ENCODE data around the gene FHL3.

Gene FHL3

DNA sequence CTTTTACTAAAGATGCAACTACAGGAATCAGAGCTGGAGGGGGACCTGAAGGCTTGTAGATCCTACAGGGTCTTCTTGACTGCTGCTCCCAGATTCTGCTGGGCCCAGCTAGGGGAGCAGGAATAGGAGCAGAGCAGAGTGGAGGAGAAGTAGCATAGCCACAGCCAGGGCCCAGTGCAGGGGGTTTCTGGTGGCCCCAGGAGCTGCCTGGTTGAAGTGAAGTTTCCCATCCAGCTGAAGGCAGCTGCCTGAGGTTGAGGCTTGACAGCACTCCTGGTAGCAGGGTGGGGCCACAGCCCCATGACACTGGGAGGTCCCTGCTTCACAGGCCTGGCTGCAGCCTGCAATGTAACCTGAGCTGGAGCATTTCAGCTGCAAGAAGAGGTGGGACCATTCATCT, 56.5 kb downstream of the FHL3 start:
- no peak overlapping the region for H3K27ac Mint-ChIP-seq

DNA sequence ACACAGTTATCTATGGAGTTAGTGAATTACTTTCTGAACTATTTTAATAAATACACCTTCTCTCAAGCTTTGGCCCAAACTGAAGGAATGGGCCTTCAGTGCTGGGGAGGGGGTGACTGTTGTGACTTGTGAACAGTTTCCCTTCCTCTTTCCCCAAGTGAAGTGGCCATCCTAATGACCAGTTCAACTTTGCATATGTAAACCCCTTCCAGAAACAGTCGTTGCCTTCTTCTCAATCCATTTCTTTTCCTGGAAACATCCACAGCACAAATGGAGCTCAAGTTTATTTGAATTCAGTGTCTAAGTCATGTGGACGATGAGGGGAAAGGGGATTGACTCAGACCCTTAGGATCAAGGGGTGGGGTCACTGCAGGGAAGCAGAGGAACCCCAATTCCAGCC, 57.1 kb downstream of the FHL3 start:
- Mint-ChIP-seq H3K27me3 (no peaks in the 10 kb centered on the region), H3K9me3 (no peaks in the 10 kb centered on the region), H3K4me1 (peaks cover 12% of the 10 kb centered on the region), H3K27ac (peak overlapping the region; percentile 4), H3K36me3 (peaks cover under 1% of the 10 kb centered on the region), H3K4me3 (no peak overlapping the region)

More for the DNA sequence above, 56.5 kb downstream of the FHL3 start:
- Mint-ChIP-seq H3K4me3 (no peak overlapping the region), H3K4me1 (peaks cover 12% of the 10 kb centered on the region), H3K9me3 (no peaks in the 10 kb centered on the region), H3K36me3 (no peaks in the 10 kb centered on the region), H3K27me3 (no peaks in the 10 kb centered on the region)

DNA sequence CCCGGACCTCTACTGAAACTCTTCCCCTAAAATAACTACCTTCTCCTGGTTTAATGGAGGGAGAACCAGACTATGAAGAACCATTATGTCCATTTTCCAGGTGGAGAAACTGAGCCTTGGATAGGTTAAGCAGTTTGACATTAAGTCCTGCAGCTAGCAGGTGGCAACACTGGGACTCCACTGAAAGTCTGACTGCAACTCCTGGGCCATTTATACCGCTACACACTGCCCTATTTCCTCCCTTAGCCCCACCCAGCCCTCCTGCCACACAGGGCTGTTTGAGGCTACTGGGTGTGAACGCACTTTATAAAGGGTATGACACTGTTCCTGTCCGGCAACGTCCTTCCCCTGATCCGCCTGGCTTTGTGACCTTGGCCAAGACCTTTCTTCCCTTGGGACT, 58.0 kb downstream of the FHL3 start:
- H3K4me3 Mint-ChIP-seq, result peak overlapping the region; percentile 87
- peaks cover 3% of the 10 kb centered on the region for H3K36me3 Mint-ChIP-seq
- peaks cover 12% of the 10 kb centered on the region for H3K4me1 Mint-ChIP-seq
- H3K27me3 Mint-ChIP-seq, result no peaks in the 10 kb centered on the region
- no peaks in the 10 kb centered on the region for H3K9me3 Mint-ChIP-seq
- peak overlapping the region; percentile 95 for H3K27ac Mint-ChIP-seq

Data from activated naive CD4-positive, alpha-beta T cell treated with anti-CD3 and anti-CD28 coated beads, Interleukin-2, amount 50 U/mL, for 24 hours (primary cell).